A549 (cell line): ENCODE data around the gene TMPRSS4.

Experiments
- CEBPB ChIP-seq, 2 experiments: fragments of >200 bp in 1 of 2; sonication (Bioruptor Twin) in 1 of 2; formaldehyde crosslinking in 1 of 2; IDR thresholded peaks; 2 replicates each; pipeline ENCODE4 v1.6.1; 2012 to 2016
- JUN ChIP-seq, 2 experiments: fragments of >200 bp; sonication (Bioruptor Twin); formaldehyde crosslinking; IDR thresholded peaks; 2 replicates in 1 of 2; 3 replicates in 1 of 2; pipeline ENCODE4 v1.6.1; 2016 to 2017
- POLR2A ChIP-seq: IDR thresholded peaks from 2 replicates; pipeline ENCODE4 v1.6.1; 2012; ENCODE audit warnings: mild to moderate bottlenecking, low read length
- RAD21 ChIP-seq, 2 experiments: fragments of >200 bp in 1 of 2; sonication (Bioruptor Twin) in 1 of 2; formaldehyde crosslinking in 1 of 2; IDR thresholded peaks in 1 of 2; conservative IDR thresholded peaks in 1 of 2; 2 replicates in 1 of 2; 3 replicates in 1 of 2; pipeline ENCODE4 v1.6.1; 2012 to 2018; ENCODE audit warnings: inconsistent platforms in 1 of 2
- RCOR1 ChIP-seq: fragments of 150-350 bp; IDR thresholded peaks from 2 replicates; pipeline ENCODE4 v1.6.1; 2014; ENCODE audit warnings: antibody characterized with exemption, low read length, low read depth
- RNF2 ChIP-seq: fragments of 200-600 bp; sonication (generic); IDR thresholded peaks from 2 replicates; pipeline ENCODE4 v1.6.1; 2016; ENCODE audit warnings: low read depth, mild to moderate bottlenecking, antibody characterized with exemption, moderate library complexity, borderline replicate concordance
- TF ChIP-seq, protein P1 (sequence below): IDR thresholded peaks from 2 replicates; pipeline ENCODE4 v1.6.1; 2012
- TF ChIP-seq, protein P2 (sequence below): fragments of >200 bp; sonication (Bioruptor Twin); formaldehyde crosslinking; IDR thresholded peaks from 3 replicates; pipeline ENCODE4 v1.5.1; 2016
- TF ChIP-seq, protein P3 (sequence below): fragments of 150-350 bp; IDR thresholded peaks from 2 replicates; pipeline ENCODE4 v1.6.1; 2014; ENCODE audit warnings: low read depth, mild to moderate bottlenecking, low read length
- TF ChIP-seq, protein P4 (sequence below): fragments of 200-600 bp; sonication (generic); IDR thresholded peaks from 2 replicates; pipeline ENCODE4 v1.6.1; 2016; ENCODE audit warnings: antibody characterized with exemption, mild to moderate bottlenecking, moderate library complexity
- TF ChIP-seq, protein P5 (sequence below): fragments of 450-650 bp; IDR thresholded peaks from 2 replicates; pipeline ENCODE4 v1.6.1; 2014; ENCODE audit warnings: antibody characterized with exemption

DNA sequence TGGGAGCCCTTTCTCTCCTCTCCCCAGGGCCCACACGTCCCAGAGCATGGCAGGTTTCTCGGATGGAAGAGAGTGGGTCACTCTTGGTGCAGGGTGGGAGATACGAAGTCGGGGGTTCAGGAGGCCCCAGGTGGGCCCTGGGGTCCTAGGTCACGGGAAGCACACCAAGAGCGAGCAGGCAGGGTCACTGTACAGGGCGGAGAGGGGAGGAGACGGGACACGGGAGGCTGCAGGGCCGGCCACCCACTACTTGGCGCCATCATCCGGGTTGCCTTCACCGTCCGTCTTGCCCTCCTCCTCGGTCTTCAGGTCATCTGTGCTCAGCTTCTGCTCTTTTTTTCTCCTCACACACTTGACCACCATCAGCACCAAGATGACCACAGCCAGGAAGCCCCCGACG, 89.8 kb downstream of the TMPRSS4 start:
- TF ChIP-seq, protein P1, sequence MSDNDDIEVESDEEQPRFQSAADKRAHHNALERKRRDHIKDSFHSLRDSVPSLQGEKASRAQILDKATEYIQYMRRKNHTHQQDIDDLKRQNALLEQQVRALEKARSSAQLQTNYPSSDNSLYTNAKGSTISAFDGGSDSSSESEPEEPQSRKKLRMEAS = no peak
- TF ChIP-seq, protein P2, sequence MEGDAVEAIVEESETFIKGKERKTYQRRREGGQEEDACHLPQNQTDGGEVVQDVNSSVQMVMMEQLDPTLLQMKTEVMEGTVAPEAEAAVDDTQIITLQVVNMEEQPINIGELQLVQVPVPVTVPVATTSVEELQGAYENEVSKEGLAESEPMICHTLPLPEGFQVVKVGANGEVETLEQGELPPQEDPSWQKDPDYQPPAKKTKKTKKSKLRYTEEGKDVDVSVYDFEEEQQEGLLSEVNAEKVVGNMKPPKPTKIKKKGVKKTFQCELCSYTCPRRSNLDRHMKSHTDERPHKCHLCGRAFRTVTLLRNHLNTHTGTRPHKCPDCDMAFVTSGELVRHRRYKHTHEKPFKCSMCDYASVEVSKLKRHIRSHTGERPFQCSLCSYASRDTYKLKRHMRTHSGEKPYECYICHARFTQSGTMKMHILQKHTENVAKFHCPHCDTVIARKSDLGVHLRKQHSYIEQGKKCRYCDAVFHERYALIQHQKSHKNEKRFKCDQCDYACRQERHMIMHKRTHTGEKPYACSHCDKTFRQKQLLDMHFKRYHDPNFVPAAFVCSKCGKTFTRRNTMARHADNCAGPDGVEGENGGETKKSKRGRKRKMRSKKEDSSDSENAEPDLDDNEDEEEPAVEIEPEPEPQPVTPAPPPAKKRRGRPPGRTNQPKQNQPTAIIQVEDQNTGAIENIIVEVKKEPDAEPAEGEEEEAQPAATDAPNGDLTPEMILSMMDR = no peak
- TF ChIP-seq RNF2 (no peak), RCOR1 (no peak), POLR2A (no peak), RAD21 (conservative IDR thresholded peaks at IDR 0.05 in 1 of 2, IDR thresholded peaks at IDR 0.05 in 1 of 2) (no peak), CEBPB (IDR thresholded peaks at IDR 0.05) (no peak), JUN (IDR thresholded peaks at IDR 0.05) (no peak)
- TF ChIP-seq, protein P3, sequence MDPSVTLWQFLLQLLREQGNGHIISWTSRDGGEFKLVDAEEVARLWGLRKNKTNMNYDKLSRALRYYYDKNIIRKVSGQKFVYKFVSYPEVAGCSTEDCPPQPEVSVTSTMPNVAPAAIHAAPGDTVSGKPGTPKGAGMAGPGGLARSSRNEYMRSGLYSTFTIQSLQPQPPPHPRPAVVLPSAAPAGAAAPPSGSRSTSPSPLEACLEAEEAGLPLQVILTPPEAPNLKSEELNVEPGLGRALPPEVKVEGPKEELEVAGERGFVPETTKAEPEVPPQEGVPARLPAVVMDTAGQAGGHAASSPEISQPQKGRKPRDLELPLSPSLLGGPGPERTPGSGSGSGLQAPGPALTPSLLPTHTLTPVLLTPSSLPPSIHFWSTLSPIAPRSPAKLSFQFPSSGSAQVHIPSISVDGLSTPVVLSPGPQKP = no peak
- TF ChIP-seq, protein P4, sequence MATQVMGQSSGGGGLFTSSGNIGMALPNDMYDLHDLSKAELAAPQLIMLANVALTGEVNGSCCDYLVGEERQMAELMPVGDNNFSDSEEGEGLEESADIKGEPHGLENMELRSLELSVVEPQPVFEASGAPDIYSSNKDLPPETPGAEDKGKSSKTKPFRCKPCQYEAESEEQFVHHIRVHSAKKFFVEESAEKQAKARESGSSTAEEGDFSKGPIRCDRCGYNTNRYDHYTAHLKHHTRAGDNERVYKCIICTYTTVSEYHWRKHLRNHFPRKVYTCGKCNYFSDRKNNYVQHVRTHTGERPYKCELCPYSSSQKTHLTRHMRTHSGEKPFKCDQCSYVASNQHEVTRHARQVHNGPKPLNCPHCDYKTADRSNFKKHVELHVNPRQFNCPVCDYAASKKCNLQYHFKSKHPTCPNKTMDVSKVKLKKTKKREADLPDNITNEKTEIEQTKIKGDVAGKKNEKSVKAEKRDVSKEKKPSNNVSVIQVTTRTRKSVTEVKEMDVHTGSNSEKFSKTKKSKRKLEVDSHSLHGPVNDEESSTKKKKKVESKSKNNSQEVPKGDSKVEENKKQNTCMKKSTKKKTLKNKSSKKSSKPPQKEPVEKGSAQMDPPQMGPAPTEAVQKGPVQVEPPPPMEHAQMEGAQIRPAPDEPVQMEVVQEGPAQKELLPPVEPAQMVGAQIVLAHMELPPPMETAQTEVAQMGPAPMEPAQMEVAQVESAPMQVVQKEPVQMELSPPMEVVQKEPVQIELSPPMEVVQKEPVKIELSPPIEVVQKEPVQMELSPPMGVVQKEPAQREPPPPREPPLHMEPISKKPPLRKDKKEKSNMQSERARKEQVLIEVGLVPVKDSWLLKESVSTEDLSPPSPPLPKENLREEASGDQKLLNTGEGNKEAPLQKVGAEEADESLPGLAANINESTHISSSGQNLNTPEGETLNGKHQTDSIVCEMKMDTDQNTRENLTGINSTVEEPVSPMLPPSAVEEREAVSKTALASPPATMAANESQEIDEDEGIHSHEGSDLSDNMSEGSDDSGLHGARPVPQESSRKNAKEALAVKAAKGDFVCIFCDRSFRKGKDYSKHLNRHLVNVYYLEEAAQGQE = no peak
- TF ChIP-seq, protein P5, sequence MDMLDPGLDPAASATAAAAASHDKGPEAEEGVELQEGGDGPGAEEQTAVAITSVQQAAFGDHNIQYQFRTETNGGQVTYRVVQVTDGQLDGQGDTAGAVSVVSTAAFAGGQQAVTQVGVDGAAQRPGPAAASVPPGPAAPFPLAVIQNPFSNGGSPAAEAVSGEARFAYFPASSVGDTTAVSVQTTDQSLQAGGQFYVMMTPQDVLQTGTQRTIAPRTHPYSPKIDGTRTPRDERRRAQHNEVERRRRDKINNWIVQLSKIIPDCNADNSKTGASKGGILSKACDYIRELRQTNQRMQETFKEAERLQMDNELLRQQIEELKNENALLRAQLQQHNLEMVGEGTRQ = no peak
